GM18508 (cell line): Measurements from ENCODE around the gene LRRC37A2.
"Not testable (repeated sequence)": the region's sequence is repeated elsewhere in the genome, so short reads cannot be mapped to it uniquely, and the experiment has no call there.

Experiments used
- ATAC-seq: cut with Tn5 transposase; IDR thresholded peaks from one replicate; pipeline ENCODE4 v1.9.1; 2021; ENCODE audit warnings: moderate number of reproducible peaks; ENCODE audit not compliant: insufficient read depth, unreplicated experiment

LRRC37A2 gene

GRCh38 chr17:46590157-46591146, 78.2 kb downstream of the LRRC37A2 start, which contains the start of gene NSF:
TSS of gene NSF (plus strand) at chr17:46590669. CDS start at chr17:46590776, 107 bp downstream.
- not testable (repeated sequence) for ATAC-seq

- ATAC-seq: not testable (repeated sequence)
These were observed 79.1 kb downstream of the LRRC37A2 start for GRCh38 chr17:46591332-46591731.

GRCh38 chr17:46598344-46598931, 86.2 kb downstream of the LRRC37A2 start:
- not testable (repeated sequence) for ATAC-seq

GRCh38 chr17:46600767-46601166, 88.5 kb downstream of the LRRC37A2 start:
- not testable (repeated sequence) for ATAC-seq

GRCh38 chr17:46603125-46603524, 90.9 kb downstream of the LRRC37A2 start:
- not testable (repeated sequence) for ATAC-seq
